ENCODE measurements around the gene THAP10. TPM values are rescaled to one million over a fixed set of nuclear protein-coding genes. Genes with fewer than 3 reads are reported as not detected.
A peak's percentile ranks its signal among the peaks of the same experiment; 100 is the strongest.

Gene THAP10
- total and polyA plus RNA-seq, 12 donors, result 0.97 to 5.6 (median 3.7) TPM

GRCh38 chr15:70857562-70858285 is 34.5 kb downstream of the THAP10 start:
- DNase-seq, result no peak
- 71 to 82% (median 80%) methylated on average over 3 of the region's 3 CpGs for WGBS, 4 donors
- Histone ChIP-seq H3K27me3 (no peaks in the 10 kb centered on the region), H3K9me3 (replicated peaks in 1 of 3) (no peaks in the 10 kb centered on the region), H3K4me3 (no peak overlapping the region), H3K36me3 (replicated peaks in 1 of 2) (no peaks in the 10 kb centered on the region), H3K4me1 (replicated peaks in 1 of 2) (peaks cover 4 to 5% of the 10 kb centered on the region in 2 donors), H3K27ac (peak overlapping the region in 1 of 5 donors; percentile 36)
- TF ChIP-seq CTCF (IDR thresholded peaks at IDR 0.05) (no peak), POLR2A (IDR thresholded peaks at IDR 0.05) (no peak)
- intact Hi-C loops (cut with DNase I), result no loop called here

GRCh38 chr15:70856884-70857561 is 35.2 kb downstream of the THAP10 start:
- Histone ChIP-seq H3K36me3 (replicated peaks in 1 of 2) (no peaks in the 10 kb centered on the region), H3K27ac (peak overlapping the region in 1 of 5 donors; percentile 80), H3K27me3 (no peaks in the 10 kb centered on the region), H3K9me3 (replicated peaks in 1 of 3) (no peaks in the 10 kb centered on the region), H3K4me1 (replicated peaks in 1 of 2) (peaks cover 4 to 5% of the 10 kb centered on the region in 2 donors), H3K4me3 (no peak overlapping the region)
- 65 to 78% (median 71%) methylated on average over 5 of the region's 5 CpGs for WGBS, 4 donors
- TF ChIP-seq POLR2A (IDR thresholded peaks at IDR 0.05) (no peak), CTCF (IDR thresholded peaks at IDR 0.05) (no peak)
- DNase-seq, result peak; percentile 29 to 85 (median 67)
- intact Hi-C loops (cut with DNase I), result no loop called here

GRCh38 chr15:70856177-70856883 is 35.9 kb downstream of the THAP10 start:
- Histone ChIP-seq H3K9me3 (replicated peaks in 1 of 3) (no peaks in the 10 kb centered on the region), H3K36me3 (replicated peaks in 1 of 2) (no peaks in the 10 kb centered on the region), H3K4me3 (no peak overlapping the region), H3K27me3 (no peaks in the 10 kb centered on the region), H3K4me1 (replicated peaks in 1 of 2) (peaks cover 4 to 5% of the 10 kb centered on the region in 2 donors), H3K27ac (peak overlapping the region in 2 of 5 donors; percentile 36 to 80)
- DNase-seq, result no peak
- intact Hi-C loops (cut with DNase I), result no loop called here
- WGBS, 4 donors, result 74 to 83% (median 77%) methylated on average over 7 of the region's 7 CpGs
- TF ChIP-seq POLR2A (IDR thresholded peaks at IDR 0.05), result no peak

GRCh38 chr15:70855764-70856163 is 36.5 kb downstream of the THAP10 start:
- no peaks in the 10 kb centered on the region for H3K36me3 ChIP-seq (replicated peaks in 1 of 2)
- 54 to 85% (median 78%) methylated on average over 2 of the region's 2 CpGs for WGBS, 4 donors
- no peaks in the 10 kb centered on the region for H3K27me3 ChIP-seq
- H3K4me3 ChIP-seq, result no peak overlapping the region
- DNase-seq, result peak in 1 of 7 donors; percentile 17
- no peaks in the 10 kb centered on the region for H3K9me3 ChIP-seq (replicated peaks in 1 of 3)
- intact Hi-C loops (cut with DNase I), result no loop called here
- H3K27ac ChIP-seq, result no peak overlapping the region
- TF ChIP-seq CTCF (IDR thresholded peaks at IDR 0.05), result no peak
- H3K4me1 ChIP-seq (replicated peaks in 1 of 2), result peaks cover 4 to 5% of the 10 kb centered on the region in 2 donors

All from adrenal gland (tissue), 12 donors.